MM.1S (cell line): ENCODE results near the gene PSG1.
"Not testable (repeated sequence)": the region's sequence is repeated elsewhere in the genome, so short reads cannot be mapped to it uniquely, and the experiment has no call there.

Experiments used
- CTCF ChIP-seq: fragments of 300-600 bp; sonication (generic); IDR thresholded peaks from 2 replicates; pipeline ENCODE4 v1.5.1; 2016; ENCODE audit warnings: antibody characterized with exemption, low read length, mixed read lengths
- EZH2phosphoT487 ChIP-seq: fragments of 300-600 bp; sonication (generic); IDR thresholded peaks from 2 replicates; pipeline ENCODE4 v1.6.1; 2018; ENCODE audit warnings: antibody characterized with exemption, low read length

GRCh38 chr19:42916931-42917330, 37.4 kb upstream of the PSG1 start:
- TF ChIP-seq CTCF, EZH2phosphoT487: not testable (repeated sequence)
